C4-2B (cell line): ENCODE data around the gene ITPKB.

Experiments used
- CTCF ChIP-seq: fragments of 450-650 bp; conservative IDR thresholded peaks from 2 replicates; pipeline ENCODE4 v1.5.1; 2017; ENCODE audit warnings: mild to moderate bottlenecking
- ZFX ChIP-seq: fragments of 450-650 bp; IDR thresholded peaks from 2 replicates; pipeline ENCODE4 v1.6.1; 2017

- TF ChIP-seq CTCF (no peak), ZFX (no peak)
Observed at GRCh38 chr1:226686440-226687425, 52.3 kb downstream of the ITPKB start.
